ENCODE measurements around the gene LY86. TPM values are rescaled to one million over a fixed set of nuclear protein-coding genes. Genes with fewer than 3 reads are reported as not detected.

Gene LY86
- polyA plus RNA-seq, 1 donor from 2014 or later: not detected

DNA sequence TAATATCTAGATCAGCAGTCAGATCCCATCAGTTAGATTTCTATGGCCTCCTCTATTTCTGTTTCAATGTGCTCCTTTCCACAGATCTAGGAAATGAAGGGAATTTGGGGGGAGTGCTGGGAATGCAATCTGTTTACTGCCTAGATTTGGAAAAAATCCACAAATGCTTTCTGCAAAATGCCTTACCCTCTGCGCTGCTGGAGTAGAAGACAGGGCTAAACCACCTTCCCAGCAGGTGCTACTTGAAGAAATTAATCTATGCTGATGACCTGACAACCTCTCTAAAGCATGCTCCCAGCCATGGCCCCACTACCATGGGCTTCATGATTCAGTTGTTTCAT lies 46.2 kb downstream of the LY86 start:
- no peaks in the 10 kb centered on the region for H3K9me3 ChIP-seq (ENCODE audit: low read length)
- H2AFZ ChIP-seq (ENCODE audit: low read depth, low read length): no peak overlapping the region
- no peaks in the 10 kb centered on the region for H3K27me3 ChIP-seq (ENCODE audit: insufficient read depth, low read depth, low read length)
- H3F3A ChIP-seq (ENCODE audit: insufficient read depth, low read length, poor library complexity, severe bottlenecking): no peaks in the 10 kb centered on the region
- H4K20me1 ChIP-seq (ENCODE audit: insufficient read depth): no peaks in the 10 kb centered on the region
- H3K79me2 ChIP-seq (replicated peaks; ENCODE audit: insufficient read depth, low read length): no peaks in the 10 kb centered on the region
- no peaks in the 10 kb centered on the region for H3K36me3 ChIP-seq (ENCODE audit: insufficient read depth, low read length)
- peak overlapping the region; percentile 22 for H3K4me2 ChIP-seq (ENCODE audit: low read length)
- TF ChIP-seq, protein P1, sequence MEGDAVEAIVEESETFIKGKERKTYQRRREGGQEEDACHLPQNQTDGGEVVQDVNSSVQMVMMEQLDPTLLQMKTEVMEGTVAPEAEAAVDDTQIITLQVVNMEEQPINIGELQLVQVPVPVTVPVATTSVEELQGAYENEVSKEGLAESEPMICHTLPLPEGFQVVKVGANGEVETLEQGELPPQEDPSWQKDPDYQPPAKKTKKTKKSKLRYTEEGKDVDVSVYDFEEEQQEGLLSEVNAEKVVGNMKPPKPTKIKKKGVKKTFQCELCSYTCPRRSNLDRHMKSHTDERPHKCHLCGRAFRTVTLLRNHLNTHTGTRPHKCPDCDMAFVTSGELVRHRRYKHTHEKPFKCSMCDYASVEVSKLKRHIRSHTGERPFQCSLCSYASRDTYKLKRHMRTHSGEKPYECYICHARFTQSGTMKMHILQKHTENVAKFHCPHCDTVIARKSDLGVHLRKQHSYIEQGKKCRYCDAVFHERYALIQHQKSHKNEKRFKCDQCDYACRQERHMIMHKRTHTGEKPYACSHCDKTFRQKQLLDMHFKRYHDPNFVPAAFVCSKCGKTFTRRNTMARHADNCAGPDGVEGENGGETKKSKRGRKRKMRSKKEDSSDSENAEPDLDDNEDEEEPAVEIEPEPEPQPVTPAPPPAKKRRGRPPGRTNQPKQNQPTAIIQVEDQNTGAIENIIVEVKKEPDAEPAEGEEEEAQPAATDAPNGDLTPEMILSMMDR (IDR thresholded peaks at IDR 0.05; ENCODE audit: poor library complexity, severe bottlenecking): no peak
- no peak for TF ChIP-seq POLR2AphosphoS5 (IDR thresholded peaks at IDR 0.05)
- no peak for TF ChIP-seq MXI1 (conservative IDR thresholded peaks at IDR 0.05; ENCODE audit: poor library complexity, severe bottlenecking)
- TF ChIP-seq EZH2 (IDR thresholded peaks at IDR 0.05; ENCODE audit: borderline replicate concordance, insufficient read depth, low read length, poor library complexity, severe bottlenecking): no peak
- no peak for TF ChIP-seq SMC3 (conservative IDR thresholded peaks at IDR 0.05; ENCODE audit: poor library complexity)
- peak overlapping the region; percentile 9 for H3K27ac ChIP-seq (ENCODE audit: low read length)
- H3K9me2 ChIP-seq (ENCODE audit: insufficient read depth, low read length): no peaks in the 10 kb centered on the region
- no peak overlapping the region for H3K4me3 ChIP-seq (ENCODE audit: low read length)
- H3K9ac ChIP-seq (ENCODE audit: low read length): no peak overlapping the region

DNA sequence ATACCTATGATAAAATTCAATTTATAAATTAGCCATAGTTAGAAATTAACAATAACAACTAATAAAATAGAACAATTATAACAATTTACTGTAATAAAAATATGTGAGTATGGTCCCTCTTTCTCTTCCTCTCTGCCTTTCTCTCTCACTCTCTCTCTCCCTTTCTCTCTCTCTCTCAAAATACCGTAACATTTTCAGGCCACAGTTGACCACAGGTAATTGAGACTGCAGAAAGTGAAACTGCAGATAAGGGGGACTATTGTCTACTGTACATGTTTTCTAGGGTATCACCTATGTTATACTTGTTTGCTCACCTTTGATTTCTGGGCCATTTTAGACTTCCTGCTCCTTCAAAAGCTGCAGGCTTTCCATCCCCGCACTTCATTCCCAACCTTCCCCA lies 46.8 kb downstream of the LY86 start:
- Histone ChIP-seq H3K4me3 (ENCODE audit: low read length) (no peak overlapping the region), H3K9me2 (ENCODE audit: insufficient read depth, low read length) (no peaks in the 10 kb centered on the region), H3K79me2 (replicated peaks; ENCODE audit: insufficient read depth, low read length) (no peaks in the 10 kb centered on the region), H3F3A (ENCODE audit: insufficient read depth, low read length, poor library complexity, severe bottlenecking) (no peaks in the 10 kb centered on the region), H3K27me3 (ENCODE audit: insufficient read depth, low read depth, low read length) (no peaks in the 10 kb centered on the region), H4K20me1 (ENCODE audit: insufficient read depth) (no peaks in the 10 kb centered on the region), H3K4me2 (ENCODE audit: low read length) (no peak overlapping the region), H3K9ac (ENCODE audit: low read length) (no peak overlapping the region), H3K27ac (ENCODE audit: low read length) (no peak overlapping the region), H2AFZ (ENCODE audit: low read depth, low read length) (no peak overlapping the region), H3K36me3 (ENCODE audit: insufficient read depth, low read length) (no peaks in the 10 kb centered on the region), H3K9me3 (ENCODE audit: low read length) (no peaks in the 10 kb centered on the region)
- TF ChIP-seq POLR2AphosphoS5 (IDR thresholded peaks at IDR 0.05): no peak

DNA sequence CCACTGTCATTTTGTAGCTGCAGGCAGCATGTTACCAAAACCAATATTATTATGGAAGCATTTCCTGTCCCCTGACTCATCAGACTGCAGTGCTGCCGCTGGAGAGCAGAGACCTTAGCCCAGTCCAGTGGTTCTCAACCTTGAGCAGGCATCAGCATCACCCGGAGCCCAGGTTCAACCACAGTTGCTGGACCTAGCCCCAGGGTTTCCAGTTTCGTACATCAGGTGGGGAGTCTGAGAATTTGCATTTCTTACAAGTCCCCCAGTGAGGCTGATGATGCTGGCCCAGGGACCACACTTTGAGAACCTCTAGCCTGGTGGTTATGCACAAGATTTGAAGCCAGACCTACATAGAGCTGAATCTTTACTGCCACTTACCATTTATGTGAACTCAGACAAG lies 47.3 kb downstream of the LY86 start:
- H3K4me3 ChIP-seq (ENCODE audit: low read length): no peak overlapping the region
- no peak overlapping the region for H3K27ac ChIP-seq (ENCODE audit: low read length)
- H3K79me2 ChIP-seq (replicated peaks; ENCODE audit: insufficient read depth, low read length): no peaks in the 10 kb centered on the region
- no peak overlapping the region for H3K9ac ChIP-seq (ENCODE audit: low read length)
- no peak for TF ChIP-seq RAD21 (conservative IDR thresholded peaks at IDR 0.05)
- TF ChIP-seq, protein P1 (IDR thresholded peaks at IDR 0.05; ENCODE audit: poor library complexity, severe bottlenecking): no peak
- no peak for TF ChIP-seq EP300 (conservative IDR thresholded peaks at IDR 0.05; ENCODE audit: poor library complexity, severe bottlenecking)
- TF ChIP-seq POLR2AphosphoS5 (IDR thresholded peaks at IDR 0.05): no peak
- TF ChIP-seq MXI1 (conservative IDR thresholded peaks at IDR 0.05; ENCODE audit: poor library complexity, severe bottlenecking): no peak
- TF ChIP-seq TAF1 (IDR thresholded peaks at IDR 0.05; ENCODE audit: low read depth): no peak
- TF ChIP-seq SMC3 (conservative IDR thresholded peaks at IDR 0.05; ENCODE audit: poor library complexity): no peak
- TF ChIP-seq, protein P2, sequence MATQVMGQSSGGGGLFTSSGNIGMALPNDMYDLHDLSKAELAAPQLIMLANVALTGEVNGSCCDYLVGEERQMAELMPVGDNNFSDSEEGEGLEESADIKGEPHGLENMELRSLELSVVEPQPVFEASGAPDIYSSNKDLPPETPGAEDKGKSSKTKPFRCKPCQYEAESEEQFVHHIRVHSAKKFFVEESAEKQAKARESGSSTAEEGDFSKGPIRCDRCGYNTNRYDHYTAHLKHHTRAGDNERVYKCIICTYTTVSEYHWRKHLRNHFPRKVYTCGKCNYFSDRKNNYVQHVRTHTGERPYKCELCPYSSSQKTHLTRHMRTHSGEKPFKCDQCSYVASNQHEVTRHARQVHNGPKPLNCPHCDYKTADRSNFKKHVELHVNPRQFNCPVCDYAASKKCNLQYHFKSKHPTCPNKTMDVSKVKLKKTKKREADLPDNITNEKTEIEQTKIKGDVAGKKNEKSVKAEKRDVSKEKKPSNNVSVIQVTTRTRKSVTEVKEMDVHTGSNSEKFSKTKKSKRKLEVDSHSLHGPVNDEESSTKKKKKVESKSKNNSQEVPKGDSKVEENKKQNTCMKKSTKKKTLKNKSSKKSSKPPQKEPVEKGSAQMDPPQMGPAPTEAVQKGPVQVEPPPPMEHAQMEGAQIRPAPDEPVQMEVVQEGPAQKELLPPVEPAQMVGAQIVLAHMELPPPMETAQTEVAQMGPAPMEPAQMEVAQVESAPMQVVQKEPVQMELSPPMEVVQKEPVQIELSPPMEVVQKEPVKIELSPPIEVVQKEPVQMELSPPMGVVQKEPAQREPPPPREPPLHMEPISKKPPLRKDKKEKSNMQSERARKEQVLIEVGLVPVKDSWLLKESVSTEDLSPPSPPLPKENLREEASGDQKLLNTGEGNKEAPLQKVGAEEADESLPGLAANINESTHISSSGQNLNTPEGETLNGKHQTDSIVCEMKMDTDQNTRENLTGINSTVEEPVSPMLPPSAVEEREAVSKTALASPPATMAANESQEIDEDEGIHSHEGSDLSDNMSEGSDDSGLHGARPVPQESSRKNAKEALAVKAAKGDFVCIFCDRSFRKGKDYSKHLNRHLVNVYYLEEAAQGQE (IDR thresholded peaks at IDR 0.05; ENCODE audit: borderline replicate concordance): no peak
- no peak for TF ChIP-seq EZH2 (IDR thresholded peaks at IDR 0.05; ENCODE audit: borderline replicate concordance, insufficient read depth, low read length, poor library complexity, severe bottlenecking)
- no peaks in the 10 kb centered on the region for H3K9me3 ChIP-seq (ENCODE audit: low read length)
- no peak overlapping the region for H3K4me2 ChIP-seq (ENCODE audit: low read length)
- H3K36me3 ChIP-seq (ENCODE audit: insufficient read depth, low read length): no peaks in the 10 kb centered on the region
- H3K27me3 ChIP-seq (ENCODE audit: insufficient read depth, low read depth, low read length): no peaks in the 10 kb centered on the region
- H4K20me1 ChIP-seq (ENCODE audit: insufficient read depth): no peaks in the 10 kb centered on the region
- no peak overlapping the region for H2AFZ ChIP-seq (ENCODE audit: low read depth, low read length)
- H3F3A ChIP-seq (ENCODE audit: insufficient read depth, low read length, poor library complexity, severe bottlenecking): no peaks in the 10 kb centered on the region
- no peaks in the 10 kb centered on the region for H3K9me2 ChIP-seq (ENCODE audit: insufficient read depth, low read length)

All from neural cell (in vitro differentiated cells).